SK-MEL-5 (cell line): Measurements from ENCODE around the gene HOXD11. TPM values are rescaled to one million over a fixed set of nuclear protein-coding genes. Genes with fewer than 3 reads are reported as not detected.

Experiments
- DNase-seq: peaks from one replicate; pipeline ENCODE4 v3.0.0-alpha.2; 2016; ENCODE audit warnings: low read depth, low spot score
- in situ Hi-C: cut with HindIII; loops from 2 replicates; pipeline ENCODE4 v1.10.0; 2016; ENCODE audit warnings: low sequenced_read_pairs, high pct_unique_total_duplicates, low pct_unique_long_range_greater_than_20kb
- total RNA-seq: library from RNA; depleted of rRNA; stranded (reverse); fragments of >200 nt; shearing (Covaris generic); gene quantifications from 2 replicates; pipeline ENCODE4 v1.2.3, GENCODE V29; 2014

Gene HOXD11
- total RNA-seq, 1 experiment from 2014 or later = 0.53 TPM

- no peak for DNase-seq
- in situ Hi-C loops = no loop called here
Measured at GRCh38 chr2:176124110-176124946, 17.2 kb downstream of the HOXD11 start.

DNA sequence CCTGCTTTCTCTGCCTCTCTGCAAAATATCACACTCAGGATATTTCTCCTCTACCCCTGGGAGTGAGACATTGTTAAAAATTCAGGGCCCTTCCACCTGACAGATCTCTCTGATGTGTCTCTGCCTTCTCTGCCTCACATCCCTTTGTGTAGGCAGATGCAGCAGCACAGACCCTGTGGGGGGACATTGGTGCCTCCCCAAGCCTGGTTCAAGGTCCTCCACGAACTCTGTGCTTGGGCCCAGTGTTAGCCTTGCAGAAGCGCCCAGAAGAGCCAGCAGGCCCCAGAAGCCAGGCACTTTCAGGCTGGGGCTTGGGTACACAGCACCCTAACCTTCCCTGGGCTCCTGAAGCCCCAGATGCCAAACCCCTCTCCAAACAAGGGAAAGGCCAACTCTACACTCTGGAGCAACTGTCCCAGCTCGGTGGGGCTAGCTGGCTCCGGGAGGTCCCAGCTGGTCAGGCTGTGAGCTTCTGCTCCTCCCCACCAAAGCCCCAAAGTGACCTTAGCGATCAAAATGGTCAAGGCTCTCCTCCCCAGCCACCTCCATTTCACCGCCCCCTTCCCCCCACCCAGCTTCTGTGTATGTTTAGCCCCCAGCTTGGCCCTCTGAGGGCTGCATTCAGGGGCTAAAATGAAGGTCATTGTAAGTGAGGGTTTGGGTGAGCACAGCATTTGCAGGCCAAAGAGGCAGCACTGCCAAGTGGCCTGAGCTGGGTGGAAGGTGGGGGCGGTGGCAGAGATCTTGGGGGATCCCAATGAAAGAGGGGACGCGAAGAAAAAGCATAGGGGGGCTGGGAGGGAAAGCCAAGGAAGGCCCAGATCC lies 18.1 kb downstream of the HOXD11 start:
- no peak for DNase-seq
- in situ Hi-C loops = no loop called here

- DNase-seq = no peak
- in situ Hi-C loops = no loop called here
Measured at GRCh38 chr2:176125772-176126054, 18.6 kb downstream of the HOXD11 start.

GRCh38 chr2:176126929-176127773 lies 20.1 kb downstream of the HOXD11 start:
- in situ Hi-C loops = no loop called here
- DNase-seq = peak; percentile 62

DNA sequence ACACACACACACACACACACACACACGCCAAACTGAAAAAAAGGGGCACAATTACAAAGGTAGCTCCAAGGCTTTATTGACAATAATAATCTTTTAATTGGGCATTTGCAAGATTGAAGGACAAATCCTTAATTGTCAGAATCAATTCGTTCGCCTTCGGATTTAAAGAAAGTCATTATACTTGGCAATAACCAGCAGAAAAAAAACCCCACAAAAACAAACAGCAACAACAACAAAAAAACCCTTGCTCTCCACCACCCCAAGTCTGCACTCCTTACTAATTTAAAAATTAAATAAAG lies 20.6 kb downstream of the HOXD11 start:
- no peak for DNase-seq
- in situ Hi-C loops = no loop called here

DNA sequence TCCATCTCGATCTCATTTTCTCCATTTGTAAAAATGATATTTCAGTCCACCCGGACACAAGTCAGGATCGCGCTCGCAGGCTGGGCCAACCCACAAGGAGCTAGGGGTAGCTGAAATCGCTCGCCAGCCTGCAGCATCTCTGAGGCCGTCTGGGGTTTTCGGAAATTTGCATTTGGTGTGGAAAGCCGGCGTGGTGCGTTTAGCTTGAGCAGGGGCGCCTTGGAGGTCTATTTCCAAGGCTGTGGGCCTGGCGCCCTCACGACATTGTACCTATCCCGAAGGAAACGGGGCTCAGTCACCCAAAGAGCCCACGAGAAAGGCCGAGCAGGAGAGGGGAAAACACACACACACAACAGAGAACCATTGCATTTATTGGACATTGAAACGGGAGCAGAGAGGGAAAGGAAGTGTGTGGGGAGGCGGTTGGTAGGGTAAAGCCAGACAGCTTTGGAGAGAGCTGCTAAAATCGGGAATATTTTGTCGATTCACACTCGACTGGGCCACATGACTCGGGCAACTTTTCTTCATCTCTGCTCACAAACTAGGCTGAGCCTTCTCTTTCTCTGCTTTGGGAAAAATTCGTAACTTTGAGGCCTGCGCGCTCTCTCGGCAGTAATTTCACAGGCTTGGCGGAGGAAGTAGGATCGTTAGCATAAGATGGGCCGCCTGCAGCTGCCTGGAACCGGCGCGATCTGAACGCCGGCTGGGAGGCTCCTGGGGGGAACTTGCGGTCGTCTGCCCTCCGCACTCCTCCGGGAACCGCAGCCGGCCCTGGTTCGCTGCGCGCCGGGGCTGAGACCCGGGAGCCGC lies 21.3 kb downstream of the HOXD11 start:
- in situ Hi-C loops = no loop called here
- DNase-seq = no peak

DNA sequence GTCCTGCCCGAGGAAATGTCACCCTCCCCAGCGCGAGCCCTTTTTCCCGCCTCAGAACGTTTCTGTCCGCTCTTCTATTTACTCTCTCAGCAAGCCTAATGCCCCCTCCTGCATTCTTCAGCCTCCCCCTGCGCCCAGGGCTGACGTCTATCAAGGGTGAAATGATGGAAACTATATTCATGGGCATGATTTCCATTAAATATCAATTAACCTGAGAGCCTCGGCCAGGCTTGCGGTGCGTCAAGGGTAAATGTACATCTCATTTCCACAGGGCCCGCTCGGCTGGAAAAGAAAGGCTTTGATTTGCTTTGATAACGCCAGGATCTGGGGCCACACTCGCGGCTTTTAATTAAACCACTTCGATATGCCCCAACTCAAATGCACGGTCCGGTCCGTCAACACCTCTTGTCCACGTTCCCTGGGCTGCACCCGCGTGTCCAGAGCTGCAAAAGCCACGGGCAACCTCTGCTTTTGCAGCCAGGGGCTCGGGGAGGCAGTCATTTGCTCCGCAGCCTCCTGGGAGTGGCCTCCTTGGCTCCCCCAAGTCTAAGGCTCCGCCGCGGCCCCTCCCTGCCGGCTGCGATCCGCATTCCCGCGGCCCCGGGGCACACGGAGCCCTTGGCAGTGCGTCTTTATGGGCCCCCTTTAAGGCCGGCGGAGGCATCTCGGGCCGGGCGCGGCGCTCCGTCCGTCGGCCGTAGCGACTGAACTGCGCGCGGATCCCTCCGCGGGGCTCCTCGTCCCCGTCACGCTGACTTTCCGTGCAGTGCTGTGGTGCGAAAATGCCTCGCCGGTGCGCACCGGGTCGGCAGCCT lies 22.1 kb downstream of the HOXD11 start, which contains the start of gene HOXD8:
Gene HOXD8 (plus strand): TSS at position 724 of the 815 bp plus-strand sequence. CDS start 662 bp downstream, outside the sequence.
- in situ Hi-C loops = no loop called here
- peak; percentile 71 for DNase-seq

DNA sequence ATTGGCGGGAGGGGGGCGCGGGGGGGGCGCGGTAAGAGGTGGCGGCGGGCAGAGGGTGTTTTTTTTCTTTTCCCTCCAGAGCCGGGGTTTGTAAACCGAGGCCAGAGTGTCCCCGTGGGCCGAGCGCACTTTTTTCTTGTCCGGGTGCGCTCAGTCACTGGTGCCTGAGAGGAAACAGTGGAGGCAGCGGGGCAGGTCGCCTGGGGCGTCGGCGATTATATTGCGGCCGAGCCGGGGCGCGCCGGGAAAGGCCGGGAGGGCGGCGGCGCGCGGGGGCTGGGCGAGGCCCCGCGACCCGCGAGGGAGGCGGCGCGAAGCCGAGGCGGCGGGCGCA lies 22.7 kb downstream of the HOXD11 start:
- in situ Hi-C loops = no loop called here
- DNase-seq = no peak

GRCh38 chr2:176130147-176130956 lies 23.3 kb downstream of the HOXD11 start:
- in situ Hi-C loops = no loop called here
- DNase-seq = peak; percentile 61

DNA sequence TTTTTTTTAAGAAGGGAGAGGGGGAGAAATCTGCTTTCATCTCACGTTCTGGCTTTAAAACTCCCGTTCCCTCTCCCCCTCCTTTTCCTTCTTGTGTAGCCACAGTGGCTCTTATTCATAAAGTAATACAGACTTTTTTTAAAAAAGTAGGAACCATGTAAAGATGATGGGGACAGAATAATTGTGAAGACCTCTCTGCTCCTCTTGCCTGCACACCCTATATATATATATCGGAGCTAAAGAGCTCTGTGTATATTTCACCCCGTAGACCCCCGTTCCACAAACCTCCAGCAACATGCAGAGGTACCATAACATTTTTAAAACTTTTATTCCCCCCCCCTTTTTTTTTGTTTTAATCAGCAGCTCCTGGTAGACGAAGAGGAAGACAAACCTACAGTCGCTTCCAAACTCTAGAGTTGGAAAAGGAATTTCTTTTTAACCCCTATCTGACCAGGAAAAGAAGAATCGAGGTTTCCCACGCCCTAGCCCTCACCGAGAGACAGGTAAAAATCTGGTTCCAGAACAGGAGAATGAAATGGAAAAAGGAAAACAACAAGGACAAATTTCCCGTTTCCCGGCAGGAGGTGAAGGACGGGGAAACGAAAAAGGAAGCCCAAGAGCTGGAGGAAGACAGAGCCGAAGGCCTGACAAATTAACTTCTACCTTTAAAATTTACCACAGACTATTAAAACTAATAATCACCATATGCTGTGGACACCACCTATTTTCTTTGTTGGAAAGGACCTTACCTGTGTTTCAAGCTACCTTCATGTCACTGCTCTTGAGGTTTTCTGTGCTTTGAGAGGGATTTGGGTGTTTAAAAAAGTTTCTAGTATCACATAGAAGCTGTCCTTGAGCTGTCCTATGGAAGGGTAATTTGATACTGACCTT lies 24.1 kb downstream of the HOXD11 start:
- in situ Hi-C loops = no loop called here
- no peak for DNase-seq

DNA sequence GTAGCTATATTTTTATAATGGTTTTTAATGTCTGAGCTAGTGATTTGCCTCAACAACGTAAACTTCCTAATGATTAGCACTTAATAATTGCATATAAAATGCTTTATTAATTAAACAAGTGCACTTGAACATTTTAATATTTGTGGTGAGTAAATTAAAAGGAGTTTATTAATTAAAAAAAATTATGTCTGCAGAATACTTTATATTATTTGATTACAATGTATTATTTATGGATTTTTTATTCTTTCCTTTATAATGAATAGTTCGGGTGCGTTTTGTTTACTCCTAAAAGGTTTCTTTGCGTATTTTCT lies 24.7 kb downstream of the HOXD11 start:
- DNase-seq = no peak
- in situ Hi-C loops = no loop called here

GRCh38 chr2:176132205-176133171 lies 25.4 kb downstream of the HOXD11 start:
- in situ Hi-C loops = no loop called here
- no peak for DNase-seq

GRCh38 chr2:176133389-176133788 lies 26.3 kb downstream of the HOXD11 start:
- no peak for DNase-seq
- in situ Hi-C loops = no loop called here

GRCh38 chr2:176134035-176134434 lies 27.0 kb downstream of the HOXD11 start:
- in situ Hi-C loops = no loop called here

More at GRCh38 chr2:176134035-176134434, 27.0 kb downstream of the HOXD11 start:
- DNase-seq = no peak
